ENCODE measurements around the gene SEC24D. TPM values are rescaled to one million over a fixed set of nuclear protein-coding genes. Genes with fewer than 3 reads are reported as not detected.

SEC24D gene
- total RNA-seq, 1 experiment from 2014 or later: 32.0 TPM

- H3K27me3 Mint-ChIP-seq (ENCODE audit: insufficient read depth, unreplicated experiment): no peaks in the 10 kb centered on the region
- Histone ChIP-seq H3K9me3 (no peaks in the 10 kb centered on the region), H3K4me1 (no peaks in the 10 kb centered on the region; the same call in 1 of the 2 replicates), H3K4me3 (ENCODE audit: low read depth, low read length) (no peak overlapping the region), H3K27me3 (replicated peaks; ENCODE audit: control insufficient read depth, insufficient read depth, low read length) (no peaks in the 10 kb centered on the region), H3K36me3 (ENCODE audit: control insufficient read depth, insufficient read depth, low read length) (no peaks in the 10 kb centered on the region; the same call in 1 of the 2 replicates)
- BruUV-seq (replicated peaks): no TSS peak
- no peaks in the 10 kb centered on the region for H3K4me1 Mint-ChIP-seq (ENCODE audit: low read depth, unreplicated experiment)
- no peak for DNase-seq
- no peaks in the 10 kb centered on the region for H3K9me3 Mint-ChIP-seq (ENCODE audit: unreplicated experiment)
- intact Hi-C loops (cut with micrococcal nuclease; ENCODE audit: unreplicated experiment): no loop called here
- TF ChIP-seq CTCF (IDR thresholded peaks at IDR 0.05; ENCODE audit: insufficient read depth in 1 of 2, low read depth in 1 of 2, low read length in 1 of 2, severe bottlenecking in 1 of 2, unreplicated experiment in 1 of 2): no peak
- CTCF ChIA-PET: no interaction called here
- no peak overlapping the region for H3K4me3 Mint-ChIP-seq (ENCODE audit: unreplicated experiment)
- POLR2A ChIA-PET: no interaction called here
- H3K27ac Mint-ChIP-seq (ENCODE audit: unreplicated experiment): no peak overlapping the region
- peaks cover 23% of the 10 kb centered on the region for H3K36me3 Mint-ChIP-seq (ENCODE audit: insufficient read depth, unreplicated experiment)
These were observed 45.4 kb downstream of the SEC24D start for GRCh38 chr4:118790544-118790943.

GRCh38 chr4:118788911-118789310 is 47.0 kb downstream of the SEC24D start:
- Histone ChIP-seq H3K4me1 (no peaks in the 10 kb centered on the region; the same call in 1 of the 2 replicates), H3K4me3 (ENCODE audit: low read depth, low read length) (no peak overlapping the region), H3K9me3 (no peaks in the 10 kb centered on the region), H3K27me3 (replicated peaks; ENCODE audit: control insufficient read depth, insufficient read depth, low read length) (no peaks in the 10 kb centered on the region), H3K36me3 (ENCODE audit: control insufficient read depth, insufficient read depth, low read length) (no peaks in the 10 kb centered on the region; the same call in 1 of the 2 replicates)
- no peaks in the 10 kb centered on the region for H3K4me1 Mint-ChIP-seq (ENCODE audit: low read depth, unreplicated experiment)
- H3K9me3 Mint-ChIP-seq (ENCODE audit: unreplicated experiment): no peaks in the 10 kb centered on the region
- H3K36me3 Mint-ChIP-seq (ENCODE audit: insufficient read depth, unreplicated experiment): peaks cover 19% of the 10 kb centered on the region
- no peak for DNase-seq
- no peak for TF ChIP-seq CTCF (IDR thresholded peaks at IDR 0.05; ENCODE audit: insufficient read depth in 1 of 2, low read depth in 1 of 2, low read length in 1 of 2, severe bottlenecking in 1 of 2, unreplicated experiment in 1 of 2)
- intact Hi-C loops (cut with micrococcal nuclease; ENCODE audit: unreplicated experiment): no loop called here
- no TSS peak for BruUV-seq (replicated peaks)
- no peak overlapping the region for H3K27ac Mint-ChIP-seq (ENCODE audit: unreplicated experiment)
- ChIA-PET POLR2A (no interaction called here), CTCF (no interaction called here)
- H3K4me3 Mint-ChIP-seq (ENCODE audit: unreplicated experiment): no peak overlapping the region
- no peaks in the 10 kb centered on the region for H3K27me3 Mint-ChIP-seq (ENCODE audit: insufficient read depth, unreplicated experiment)

GRCh38 chr4:118787844-118788380 is 48.0 kb downstream of the SEC24D start:
- Histone ChIP-seq H3K27me3 (replicated peaks; ENCODE audit: control insufficient read depth, insufficient read depth, low read length) (no peaks in the 10 kb centered on the region), H3K36me3 (ENCODE audit: control insufficient read depth, insufficient read depth, low read length) (no peaks in the 10 kb centered on the region; the same call in 1 of the 2 replicates), H3K4me1 (no peaks in the 10 kb centered on the region; the same call in 1 of the 2 replicates), H3K9me3 (no peaks in the 10 kb centered on the region), H3K4me3 (ENCODE audit: low read depth, low read length) (no peak overlapping the region)
- Mint-ChIP-seq H3K36me3 (ENCODE audit: insufficient read depth, unreplicated experiment) (peaks cover 26% of the 10 kb centered on the region), H3K4me1 (ENCODE audit: low read depth, unreplicated experiment) (no peaks in the 10 kb centered on the region), H3K4me3 (ENCODE audit: unreplicated experiment) (no peak overlapping the region), H3K9me3 (ENCODE audit: unreplicated experiment) (no peaks in the 10 kb centered on the region), H3K27me3 (ENCODE audit: insufficient read depth, unreplicated experiment) (no peaks in the 10 kb centered on the region), H3K27ac (ENCODE audit: unreplicated experiment) (no peak overlapping the region)
- DNase-seq: no peak
- intact Hi-C loops (cut with micrococcal nuclease; ENCODE audit: unreplicated experiment): no loop called here
- POLR2A ChIA-PET: no interaction called here
- CTCF ChIA-PET: no interaction called here
- BruUV-seq (replicated peaks): no TSS peak
- no peak for TF ChIP-seq CTCF (IDR thresholded peaks at IDR 0.05; ENCODE audit: insufficient read depth in 1 of 2, low read depth in 1 of 2, low read length in 1 of 2, severe bottlenecking in 1 of 2, unreplicated experiment in 1 of 2)
